Loucy (cell line): Measurements from ENCODE around the gene TBL1XR1.

Experiments used
- H2AFZ ChIP-seq: fragments of 200-600 bp; sonication (generic); 2 replicates; pipeline ENCODE4 v1.6.0; 2016; ENCODE audit warnings: antibody characterized with exemption, mild to moderate bottlenecking, low read length, moderate library complexity
- H3F3A ChIP-seq: fragments of 200-600 bp; 2 replicates; pipeline ENCODE4 v1.6.0; 2016; ENCODE audit warnings: antibody characterized with exemption, low read depth, mild to moderate bottlenecking
- H3K27me3 ChIP-seq: fragments of 200-600 bp; sonication (generic); 2 replicates; pipeline ENCODE4 v1.6.1; 2014; ENCODE audit warnings: low read length, mild to moderate bottlenecking; ENCODE audit not compliant: insufficient read depth, poor library complexity, severe bottlenecking
- H3K36me3 ChIP-seq: fragments of 200-600 bp; sonication (generic); 2 replicates; pipeline ENCODE4 v1.6.1; 2016; ENCODE audit warnings: low read length; ENCODE audit not compliant: insufficient read depth
- H3K4me1 ChIP-seq: fragments of 200-600 bp; sonication (generic); 2 replicates; pipeline ENCODE4 v1.5.1; 2014; ENCODE audit warnings: low read length, mild to moderate bottlenecking; ENCODE audit not compliant: insufficient read depth, poor library complexity, severe bottlenecking
- H3K4me2 ChIP-seq: fragments of 200-600 bp; sonication (generic); 2 replicates; pipeline ENCODE4 v1.6.0; 2014; ENCODE audit warnings: antibody characterized with exemption, low read length, low read depth, mild to moderate bottlenecking; ENCODE audit not compliant: poor library complexity, severe bottlenecking
- H3K4me3 ChIP-seq: fragments of 200-600 bp; sonication (generic); 2 replicates; pipeline ENCODE4 v1.5.1; 2014; ENCODE audit warnings: low read length, mild to moderate bottlenecking, mixed read lengths; ENCODE audit not compliant: poor library complexity, severe bottlenecking
- H3K79me2 ChIP-seq: fragments of 200-600 bp; sonication (generic); 2 replicates; pipeline ENCODE4 v1.6.1; 2014; ENCODE audit warnings: low read length; ENCODE audit not compliant: insufficient read depth
- H3K9ac ChIP-seq: fragments of 200-600 bp; sonication (generic); 2 replicates; pipeline ENCODE4 v1.6.0; 2014; ENCODE audit warnings: mild to moderate bottlenecking, low read depth, low read length, moderate library complexity; ENCODE audit not compliant: poor library complexity, severe bottlenecking
- H3K9me2 ChIP-seq: fragments of 200-600 bp; sonication (generic); replicated peaks from 2 replicates; pipeline ENCODE4 v1.6.1; 2016; ENCODE audit warnings: low read depth, low read length, mixed read lengths
- H3K9me3 ChIP-seq: fragments of 200-600 bp; sonication (generic); 2 replicates; pipeline ENCODE4 v1.6.1; 2014; ENCODE audit warnings: mild to moderate bottlenecking, antibody characterized with exemption, low read length, low read depth; ENCODE audit not compliant: insufficient read depth
- H4K20me1 ChIP-seq: fragments of 200-600 bp; sonication (generic); 2 replicates; pipeline ENCODE4 v1.6.0; 2014; ENCODE audit warnings: antibody characterized with exemption, low read length, mild to moderate bottlenecking; ENCODE audit not compliant: insufficient read depth, poor library complexity, severe bottlenecking
- EZH2phosphoT487 ChIP-seq: fragments of 200-600 bp; IDR thresholded peaks from 2 replicates; pipeline ENCODE4 v1.6.1; 2018; ENCODE audit warnings: antibody characterized with exemption, mild to moderate bottlenecking, moderate library complexity, borderline replicate concordance
- TF ChIP-seq, protein P1 (sequence below): fragments of 200-600 bp; sonication (generic); conservative IDR thresholded peaks from 2 replicates; pipeline ENCODE4 v1.5.1; 2014; ENCODE audit warnings: mild to moderate bottlenecking, antibody characterized with exemption, low read length

TBL1XR1 gene

GRCh38 chr3:177110386-177110785 is 86.9 kb downstream of the TBL1XR1 start:
- Histone ChIP-seq H2AFZ (no peak overlapping the region), H4K20me1 (peaks cover 99% of the 10 kb centered on the region), H3K4me1 (peaks cover 9% of the 10 kb centered on the region)

GRCh38 chr3:177109688-177110330 is 87.5 kb downstream of the TBL1XR1 start:
- no peak overlapping the region for H3K4me3 ChIP-seq
- H4K20me1 ChIP-seq = peaks cover 99% of the 10 kb centered on the region
- no peaks in the 10 kb centered on the region for H3K9me2 ChIP-seq
- no peak overlapping the region for H3K9ac ChIP-seq
- H3K9me3 ChIP-seq = no peaks in the 10 kb centered on the region
- H3K4me1 ChIP-seq = peaks cover 9% of the 10 kb centered on the region
- H3F3A ChIP-seq = no peaks in the 10 kb centered on the region
- no peak overlapping the region for H3K4me2 ChIP-seq
- no peaks in the 10 kb centered on the region for H3K27me3 ChIP-seq
- H3K79me2 ChIP-seq = peaks cover 99% of the 10 kb centered on the region
- peaks cover 7% of the 10 kb centered on the region; the same call in 1 of the 2 replicates for H3K36me3 ChIP-seq
- TF ChIP-seq EZH2phosphoT487 = no peak
- TF ChIP-seq, protein P1, sequence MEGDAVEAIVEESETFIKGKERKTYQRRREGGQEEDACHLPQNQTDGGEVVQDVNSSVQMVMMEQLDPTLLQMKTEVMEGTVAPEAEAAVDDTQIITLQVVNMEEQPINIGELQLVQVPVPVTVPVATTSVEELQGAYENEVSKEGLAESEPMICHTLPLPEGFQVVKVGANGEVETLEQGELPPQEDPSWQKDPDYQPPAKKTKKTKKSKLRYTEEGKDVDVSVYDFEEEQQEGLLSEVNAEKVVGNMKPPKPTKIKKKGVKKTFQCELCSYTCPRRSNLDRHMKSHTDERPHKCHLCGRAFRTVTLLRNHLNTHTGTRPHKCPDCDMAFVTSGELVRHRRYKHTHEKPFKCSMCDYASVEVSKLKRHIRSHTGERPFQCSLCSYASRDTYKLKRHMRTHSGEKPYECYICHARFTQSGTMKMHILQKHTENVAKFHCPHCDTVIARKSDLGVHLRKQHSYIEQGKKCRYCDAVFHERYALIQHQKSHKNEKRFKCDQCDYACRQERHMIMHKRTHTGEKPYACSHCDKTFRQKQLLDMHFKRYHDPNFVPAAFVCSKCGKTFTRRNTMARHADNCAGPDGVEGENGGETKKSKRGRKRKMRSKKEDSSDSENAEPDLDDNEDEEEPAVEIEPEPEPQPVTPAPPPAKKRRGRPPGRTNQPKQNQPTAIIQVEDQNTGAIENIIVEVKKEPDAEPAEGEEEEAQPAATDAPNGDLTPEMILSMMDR = no peak
- no peak overlapping the region for H2AFZ ChIP-seq

More at GRCh38 chr3:177110386-177110785, 86.9 kb downstream of the TBL1XR1 start:
- H3K4me3 ChIP-seq = no peak overlapping the region
- H3K9me3 ChIP-seq = no peaks in the 10 kb centered on the region
- no peaks in the 10 kb centered on the region for H3K27me3 ChIP-seq
- no peaks in the 10 kb centered on the region for H3K9me2 ChIP-seq
- peaks cover 99% of the 10 kb centered on the region for H3K79me2 ChIP-seq
- no peak for TF ChIP-seq EZH2phosphoT487
- TF ChIP-seq, protein P1 = no peak
- no peak overlapping the region for H3K4me2 ChIP-seq
- no peaks in the 10 kb centered on the region for H3F3A ChIP-seq
- H3K36me3 ChIP-seq = peaks cover 7% of the 10 kb centered on the region; the same call in 1 of the 2 replicates
- H3K9ac ChIP-seq = no peak overlapping the region

DNA sequence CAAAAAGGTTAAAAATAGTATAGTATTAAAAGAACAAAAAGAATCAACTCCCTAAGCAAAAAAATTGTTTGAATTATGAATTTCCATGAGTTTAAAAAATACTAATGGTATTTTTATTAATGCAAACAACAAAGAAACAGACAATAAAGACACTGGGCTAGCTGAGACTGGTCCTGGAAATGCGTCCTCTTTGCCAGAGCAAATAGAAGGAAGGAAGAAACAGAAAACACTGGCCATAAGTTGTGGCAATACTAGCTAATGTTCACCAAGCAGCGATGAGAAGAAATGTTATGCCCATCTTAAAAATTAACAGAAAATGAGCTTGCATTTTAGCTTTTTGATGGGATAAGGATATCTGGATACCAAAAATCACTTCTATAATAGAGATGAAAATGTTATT is 88.6 kb downstream of the TBL1XR1 start:
- no peak overlapping the region for H3K4me3 ChIP-seq
- no peaks in the 10 kb centered on the region for H3K27me3 ChIP-seq
- peaks cover 9% of the 10 kb centered on the region for H3K4me1 ChIP-seq
- H3K9me2 ChIP-seq = no peaks in the 10 kb centered on the region
- no peak overlapping the region for H3K9ac ChIP-seq
- H3F3A ChIP-seq = no peaks in the 10 kb centered on the region
- H3K9me3 ChIP-seq = no peaks in the 10 kb centered on the region
- H4K20me1 ChIP-seq = peaks cover 99% of the 10 kb centered on the region
- peaks cover 99% of the 10 kb centered on the region for H3K79me2 ChIP-seq
- H2AFZ ChIP-seq = no peak overlapping the region
- no peak overlapping the region for H3K4me2 ChIP-seq
- H3K36me3 ChIP-seq = peaks cover 7% of the 10 kb centered on the region; the same call in 1 of the 2 replicates
- TF ChIP-seq EZH2phosphoT487 = no peak
- TF ChIP-seq, protein P1 = no peak
